Large intestine (tissue), 3 donors: Measurements from ENCODE around the gene MIP. TPM values are rescaled to one million over a fixed set of nuclear protein-coding genes. Genes with fewer than 3 reads are reported as not detected.

Experiments
- DNase-seq, 2 donors: peaks; one replicate each; pipeline versions ENCODE4 v3.0.0 to v3.0.0-alpha.2; 2013
- H3K27ac ChIP-seq: one replicate; pipeline ENCODE4 v1.5.1; 2013; ENCODE audit warnings: low read length
- H3K27me3 ChIP-seq: 2 replicates; pipeline ENCODE4 v1.6.1; 2013; ENCODE audit warnings: low read length; ENCODE audit not compliant: control insufficient read depth, insufficient read depth
- H3K36me3 ChIP-seq: 2 replicates; pipeline ENCODE4 v1.6.1; 2013; ENCODE audit warnings: low read length; ENCODE audit not compliant: control insufficient read depth, insufficient read depth
- H3K4me1 ChIP-seq: one replicate; pipeline ENCODE4 v1.6.1; 2013; ENCODE audit warnings: low read length; ENCODE audit not compliant: control insufficient read depth, insufficient read depth
- H3K4me3 ChIP-seq: one replicate; pipeline ENCODE4 v1.5.1; 2013; ENCODE audit warnings: low read length
- H3K9me3 ChIP-seq: one replicate; pipeline ENCODE4 v1.6.1; 2013; ENCODE audit warnings: mild to moderate bottlenecking, low read depth, low read length, moderate library complexity; ENCODE audit not compliant: control insufficient read depth
- WGBS: methylation state at CpG from one replicate; pipeline ENCODE4 v1.1.5; 2013; ENCODE audit warnings: low lambda C conversion rate; ENCODE audit not compliant: insufficient coverage; 5-methylcytosine and 5-hydroxymethylcytosine counted together
- polyA plus RNA-seq: library from polyadenylated mRNA; unstranded; fragments of 120-200 nt; gene quantifications from one replicate; pipeline ENCODE4 v1.2.1, GENCODE V29; 2013

MIP gene
- polyA plus RNA-seq, 1 donor: 0.24 TPM

DNA sequence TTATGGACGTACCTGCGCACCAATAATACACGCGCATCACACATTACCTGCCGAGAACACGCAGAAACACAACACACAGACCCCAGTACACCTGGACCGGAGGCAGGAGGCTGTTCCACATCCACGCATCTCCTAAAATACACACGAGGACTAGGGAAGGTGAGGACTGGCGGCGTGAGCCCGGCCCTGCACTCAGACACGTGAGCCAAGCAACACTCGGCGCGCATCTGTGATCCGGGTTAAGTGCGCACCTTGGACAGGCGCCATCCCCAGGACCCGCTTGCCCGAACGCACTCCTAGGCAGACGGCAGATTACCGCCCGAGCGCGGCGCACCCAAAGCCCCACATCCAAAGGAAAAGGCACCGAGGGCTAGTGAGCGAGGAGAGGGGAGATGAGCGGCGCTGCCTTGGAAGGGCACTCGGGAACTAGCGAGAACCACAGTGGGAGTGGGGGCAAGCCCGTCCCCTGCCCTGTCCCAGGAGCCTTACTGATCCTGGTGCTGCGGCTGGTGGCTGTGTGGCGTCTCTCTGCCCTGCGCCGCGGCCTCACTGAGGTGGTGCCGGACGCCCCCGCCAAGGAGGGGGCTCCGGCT lies 33.1 kb upstream of the MIP start:
- no CpG with 5 or more reads among the region's 44 CpGs for WGBS
- H3K27ac ChIP-seq: no peak overlapping the region
- peak; percentile 40 to 65 for DNase-seq

DNA sequence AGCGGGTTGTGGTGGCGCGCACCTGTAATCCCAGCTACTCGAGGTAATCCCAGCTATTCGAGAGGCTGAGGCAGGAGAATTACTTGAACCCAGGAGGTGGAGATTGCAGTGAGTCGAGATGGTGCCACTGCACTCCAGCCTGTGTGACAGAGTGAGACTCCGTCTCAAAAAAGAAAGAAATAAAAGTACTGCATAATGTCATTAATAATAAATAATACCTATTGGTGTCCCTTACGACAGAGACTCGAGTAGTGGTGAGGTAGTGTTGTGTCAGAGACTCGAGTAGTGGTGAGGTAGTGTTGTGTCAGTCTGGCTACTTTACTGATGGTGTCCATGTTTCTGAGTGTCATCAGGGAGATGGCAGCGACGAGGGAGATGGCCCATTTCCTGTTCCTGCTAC lies 32.2 kb upstream of the MIP start:
- Histone ChIP-seq H3K27ac (no peak overlapping the region), H3K4me1 (peaks cover 5% of the 10 kb centered on the region), H3K27me3 (peaks cover 24% of the 10 kb centered on the region), H3K36me3 (no peaks in the 10 kb centered on the region), H3K4me3 (no peak overlapping the region), H3K9me3 (peaks cover 6% of the 10 kb centered on the region)
- no peak for DNase-seq
- WGBS: 100% methylated on average over 1 of the region's 12 CpGs

More for the DNA sequence above, 33.1 kb upstream of the MIP start:
- peaks cover 24% of the 10 kb centered on the region for H3K27me3 ChIP-seq
- peak overlapping the region; percentile 45 for H3K4me3 ChIP-seq
- no peaks in the 10 kb centered on the region for H3K36me3 ChIP-seq
- peaks cover 6% of the 10 kb centered on the region for H3K9me3 ChIP-seq
- H3K4me1 ChIP-seq: peaks cover 5% of the 10 kb centered on the region

DNA sequence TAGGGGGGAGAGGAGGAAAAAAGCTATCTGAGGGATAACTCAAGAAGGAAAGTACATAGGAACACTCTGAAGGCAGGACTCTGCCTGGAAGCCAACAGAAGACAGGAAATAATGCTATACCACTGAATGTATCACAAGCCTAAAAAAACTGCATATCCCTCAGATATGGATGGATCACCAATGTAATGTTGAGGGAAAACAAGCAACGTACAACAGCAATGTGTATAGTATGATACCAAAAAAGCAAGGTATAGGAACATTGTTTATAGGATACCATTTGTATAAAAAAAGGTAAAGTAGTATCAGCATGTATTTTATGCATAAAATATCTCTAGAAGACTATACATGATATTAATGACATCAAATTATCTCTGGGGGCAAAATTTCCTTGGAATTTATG lies 30.1 kb upstream of the MIP start:
- Histone ChIP-seq H3K27ac (no peak overlapping the region), H3K4me3 (no peak overlapping the region), H3K4me1 (peaks cover 4% of the 10 kb centered on the region), H3K36me3 (no peaks in the 10 kb centered on the region), H3K27me3 (peaks cover 20% of the 10 kb centered on the region), H3K9me3 (peaks cover 6% of the 10 kb centered on the region)
- 100% methylated on average over 1 of the region's 1 CpG for WGBS
- no peak for DNase-seq

DNA sequence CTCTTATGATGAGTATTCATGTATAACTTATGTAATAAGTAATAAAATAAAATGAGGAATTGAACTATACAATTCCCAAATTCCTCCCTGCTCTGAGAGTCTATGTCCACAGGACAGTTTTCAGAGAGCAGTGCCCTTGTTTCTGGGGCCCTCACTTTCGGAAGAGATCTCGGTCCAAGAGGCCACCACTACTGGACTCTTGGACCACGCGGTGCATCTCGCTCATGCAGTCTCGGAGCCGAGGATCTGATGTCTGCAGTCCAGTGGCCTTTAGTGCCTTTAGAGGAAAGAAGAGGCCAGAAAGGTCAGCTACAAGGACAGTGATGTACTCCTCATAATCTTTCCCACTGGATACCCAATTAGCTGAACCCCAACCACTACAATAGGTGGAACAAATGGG lies 25.2 kb upstream of the MIP start:
- no CpG with 5 or more reads among the region's 7 CpGs for WGBS
- no peak for DNase-seq

DNA sequence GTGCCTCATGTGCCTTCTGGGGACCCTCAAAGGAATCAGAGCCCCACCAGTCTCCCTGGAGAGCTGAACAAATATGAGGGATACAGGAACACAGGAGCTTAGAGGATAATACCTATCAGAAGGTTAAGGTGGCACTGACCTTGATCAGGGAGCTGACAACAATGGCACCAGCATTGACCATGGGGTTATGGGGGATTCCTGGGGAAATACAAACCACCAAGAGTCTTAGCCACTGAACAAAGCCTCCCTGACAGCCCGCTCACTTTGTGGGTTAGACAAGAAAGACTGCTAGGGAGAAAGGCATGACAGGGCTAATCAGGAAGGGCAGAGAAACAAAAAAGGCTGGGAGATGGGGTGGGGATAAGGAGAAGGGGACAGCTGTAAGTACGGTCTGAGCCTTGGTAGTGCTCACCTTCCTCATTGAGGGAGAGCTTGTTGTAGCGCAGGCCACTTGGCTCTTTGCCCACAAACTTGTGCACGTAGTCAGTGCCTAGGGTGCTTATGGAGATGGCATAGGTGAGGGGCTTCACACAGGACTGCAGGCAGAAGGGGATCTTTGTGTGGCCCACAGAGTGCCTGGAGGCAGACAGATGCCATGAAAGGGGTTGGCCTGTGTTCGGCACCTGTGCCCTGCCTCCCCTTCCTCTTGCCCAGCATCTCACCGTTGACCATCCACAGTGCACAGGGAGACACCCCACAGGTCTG lies 23.2 kb upstream of the MIP start:
- Histone ChIP-seq H3K9me3 (no peaks in the 10 kb centered on the region), H3K27me3 (no peaks in the 10 kb centered on the region), H3K27ac (no peak overlapping the region), H3K36me3 (peaks cover 6% of the 10 kb centered on the region), H3K4me3 (no peak overlapping the region), H3K4me1 (no peaks in the 10 kb centered on the region)
- DNase-seq: no peak
- 100% methylated on average over 1 of the region's 6 CpGs for WGBS

More for the DNA sequence above, 25.2 kb upstream of the MIP start:
- Histone ChIP-seq H3K36me3 (no peaks in the 10 kb centered on the region), H3K27me3 (no peaks in the 10 kb centered on the region), H3K9me3 (no peaks in the 10 kb centered on the region), H3K4me1 (no peaks in the 10 kb centered on the region), H3K27ac (no peak overlapping the region), H3K4me3 (no peak overlapping the region)

DNA sequence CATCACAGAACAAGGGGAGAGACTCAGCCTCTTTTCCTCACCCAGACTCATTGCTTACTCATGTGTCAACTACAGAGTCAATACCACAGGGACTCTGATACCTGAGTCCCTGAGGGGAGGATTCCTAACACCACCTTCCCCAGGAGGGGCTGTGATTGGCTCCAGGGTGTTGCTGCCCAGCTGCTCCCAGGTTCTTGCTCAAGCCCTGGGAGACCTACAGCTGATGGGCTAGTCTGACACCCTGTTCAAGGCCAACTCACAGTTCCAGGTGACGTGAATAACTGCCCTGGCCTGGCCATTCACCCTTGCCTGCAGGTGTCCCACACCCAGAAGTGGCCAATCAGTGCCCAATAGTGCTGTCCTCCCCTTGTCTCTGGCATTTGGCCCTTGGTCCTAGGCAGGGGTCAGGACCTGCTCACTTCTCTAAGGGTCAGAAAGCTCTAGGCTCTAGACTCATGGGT lies 22.5 kb upstream of the MIP start:
- peaks cover 6% of the 10 kb centered on the region for H3K36me3 ChIP-seq
- DNase-seq: no peak
- no peak overlapping the region for H3K27ac ChIP-seq
- H3K27me3 ChIP-seq: no peaks in the 10 kb centered on the region
- WGBS: no CpG with 5 or more reads among the region's 1 CpG
- H3K4me1 ChIP-seq: no peaks in the 10 kb centered on the region
- H3K9me3 ChIP-seq: no peaks in the 10 kb centered on the region
- no peak overlapping the region for H3K4me3 ChIP-seq

DNA sequence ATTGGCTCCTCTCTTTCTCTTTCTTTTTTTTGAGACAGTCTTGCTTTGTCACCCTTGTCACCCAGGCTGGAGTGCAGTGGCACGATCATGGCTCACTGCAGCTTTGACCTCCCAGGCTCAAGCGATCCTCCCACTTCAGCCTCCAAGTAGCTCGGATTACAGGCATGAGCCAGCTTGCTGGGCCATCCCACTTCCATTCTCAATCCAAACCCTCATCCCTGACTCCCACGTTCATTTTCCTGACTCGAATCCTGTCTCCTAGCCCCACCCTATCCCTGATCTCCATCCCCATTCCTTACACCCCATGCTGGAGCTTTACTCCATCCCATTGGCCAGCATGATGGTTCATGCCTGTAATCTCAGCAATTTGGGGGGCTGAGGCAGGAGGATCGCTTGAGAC lies 21.7 kb upstream of the MIP start:
- Histone ChIP-seq H3K27ac (no peak overlapping the region), H3K27me3 (no peaks in the 10 kb centered on the region), H3K9me3 (no peaks in the 10 kb centered on the region), H3K4me1 (no peaks in the 10 kb centered on the region), H3K4me3 (no peak overlapping the region), H3K36me3 (peaks cover 10% of the 10 kb centered on the region)
- no CpG with 5 or more reads among the region's 6 CpGs for WGBS
- DNase-seq: no peak

DNA sequence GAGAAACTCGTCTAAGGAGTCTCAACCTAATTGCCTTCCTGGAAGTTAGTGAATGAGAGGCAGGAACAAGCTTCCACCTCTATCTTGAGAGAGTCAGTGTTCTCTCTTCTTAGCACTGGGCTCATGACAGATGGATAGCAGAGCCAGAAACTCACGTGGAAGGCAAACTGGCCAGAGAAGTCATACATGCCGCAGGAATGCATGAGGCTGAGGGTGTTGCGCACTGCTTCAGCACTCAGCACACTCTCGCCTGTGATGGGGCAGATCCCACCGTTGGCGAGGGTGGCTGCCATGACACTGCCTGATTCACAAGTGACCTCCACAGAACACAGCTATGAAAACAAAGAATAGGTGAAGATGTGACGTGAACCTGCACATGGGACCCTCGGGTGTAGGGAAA lies 19.9 kb upstream of the MIP start:
- no peaks in the 10 kb centered on the region for H3K9me3 ChIP-seq
- no CpG with 5 or more reads among the region's 9 CpGs for WGBS
- H3K36me3 ChIP-seq: peaks cover 16% of the 10 kb centered on the region
- H3K27ac ChIP-seq: no peak overlapping the region
- H3K27me3 ChIP-seq: no peaks in the 10 kb centered on the region
- no peak for DNase-seq
- peaks cover 5% of the 10 kb centered on the region for H3K4me1 ChIP-seq
- H3K4me3 ChIP-seq: no peak overlapping the region

DNA sequence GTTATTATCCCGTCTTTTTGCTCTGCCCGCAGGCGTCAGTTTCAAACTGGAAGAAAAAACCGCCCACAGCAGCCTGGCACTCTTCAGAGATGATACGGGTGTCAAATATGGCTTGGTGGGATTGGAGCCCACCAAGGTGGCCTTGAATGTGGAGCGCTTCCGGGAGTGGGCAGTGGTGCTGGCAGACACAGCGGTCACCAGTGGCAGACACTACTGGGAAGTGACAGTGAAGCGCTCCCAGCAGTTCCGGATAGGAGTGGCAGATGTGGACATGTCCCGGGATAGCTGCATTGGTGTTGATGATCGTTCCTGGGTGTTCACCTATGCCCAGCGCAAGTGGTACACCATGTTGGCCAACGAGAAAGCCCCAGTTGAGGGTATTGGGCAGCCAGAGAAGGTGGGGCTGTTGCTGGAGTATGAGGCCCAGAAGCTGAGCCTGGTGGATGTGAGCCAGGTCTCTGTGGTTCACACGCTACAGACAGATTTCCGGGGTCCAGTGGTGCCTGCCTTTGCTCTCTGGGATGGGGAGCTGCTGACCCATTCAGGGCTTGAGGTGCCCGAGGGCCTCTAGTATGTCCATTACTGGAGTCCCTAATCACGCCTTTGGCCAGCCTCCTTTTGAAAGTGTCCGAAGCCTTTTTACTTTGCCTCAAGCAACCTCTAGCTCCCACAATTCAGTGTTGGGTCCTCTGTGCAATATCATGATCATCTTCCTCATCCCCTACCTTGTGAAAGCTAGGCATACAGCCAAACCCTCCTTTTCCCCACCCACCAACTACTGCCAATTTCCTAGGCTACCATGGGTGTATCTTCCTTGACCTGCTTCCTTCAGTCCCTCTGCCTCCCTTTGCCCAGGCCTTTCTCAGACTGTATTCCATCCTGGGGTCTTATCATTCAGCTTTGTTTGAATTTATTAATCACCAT lies 14.8 kb upstream of the MIP start:
- Histone ChIP-seq H3K36me3 (peaks cover 16% of the 10 kb centered on the region), H3K4me3 (peak overlapping the region; percentile 72), H3K27ac (peak overlapping the region; percentile 97), H3K27me3 (no peaks in the 10 kb centered on the region), H3K9me3 (no peaks in the 10 kb centered on the region), H3K4me1 (peaks cover 8% of the 10 kb centered on the region)
- whole genome bisulfite sequencing: no CpG with 5 or more reads among the region's 19 CpGs
- no peak for DNase-seq

DNA sequence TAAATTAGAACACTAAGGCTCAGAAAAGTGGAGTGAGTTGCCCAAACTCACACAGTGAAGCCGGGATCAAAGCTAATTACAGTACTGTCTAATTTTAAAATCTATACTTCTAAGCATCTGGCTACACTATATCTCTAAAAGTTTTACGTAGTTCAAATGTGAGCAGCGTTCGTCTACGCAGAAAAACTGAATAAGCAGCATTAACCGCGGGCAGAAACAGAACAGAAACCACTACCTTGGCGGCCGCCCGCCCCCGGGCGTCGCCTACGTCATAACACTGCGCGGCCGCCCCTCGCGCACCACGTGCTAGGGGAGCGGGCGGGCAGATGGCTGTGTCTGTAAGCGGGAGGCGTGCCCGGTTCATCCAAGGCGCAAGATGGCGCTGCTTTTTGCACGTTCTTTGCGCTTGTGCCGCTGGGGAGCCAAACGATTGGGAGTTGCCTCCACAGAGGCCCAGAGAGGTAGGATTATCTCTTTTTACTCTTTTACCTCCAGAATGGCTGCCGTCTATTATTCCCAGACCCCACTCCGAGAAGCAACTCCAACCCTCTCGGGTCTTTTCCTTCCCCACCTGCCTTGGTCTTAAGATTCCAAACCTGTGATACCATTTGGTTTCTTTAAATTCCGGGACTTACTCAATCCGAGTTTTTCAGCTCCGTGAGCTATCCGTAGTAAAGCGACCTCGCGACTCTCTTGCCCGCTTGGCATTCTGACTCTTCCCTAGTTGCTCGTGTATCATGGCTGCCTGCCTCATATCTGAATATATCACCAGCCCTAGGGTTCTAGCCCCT lies 14.0 kb upstream of the MIP start, which contains the start of gene SPRYD4:
TSS of gene SPRYD4 (plus strand) at position 363 of the 791 bp plus-strand sequence. CDS start at position 377, 14 bp downstream.
- no peaks in the 10 kb centered on the region for H3K9me3 ChIP-seq
- H3K27ac ChIP-seq: peak within 1 kb of the TSS; percentile 97
- DNase-seq: peak; percentile 92 to 94
- H3K4me1 ChIP-seq: peaks cover 8% of the 10 kb centered on the region
- H3K27me3 ChIP-seq: no peaks in the 10 kb centered on the region
- peak within 1 kb of the TSS; percentile 72 for H3K4me3 ChIP-seq
- 0% methylated on average over 1 of the region's 43 CpGs for WGBS
- peaks cover 15% of the 10 kb centered on the region for H3K36me3 ChIP-seq
